ENCODE results near the gene ABHD16A.
"Not testable (repeated sequence)": the region's sequence is repeated elsewhere in the genome, so short reads cannot be mapped to it uniquely, and the experiment has no call there.

ABHD16A gene

GRCh38 chr6:31713991-31714684 lies 11.0 kb upstream of the ABHD16A start:
- no peak for DNase-seq

- no peak for DNase-seq
Measured at GRCh38 chr6:31713465-31713864, 10.3 kb upstream of the ABHD16A start.

- peak; percentile 30 for DNase-seq
Measured at GRCh38 chr6:31712296-31712695, 9.2 kb upstream of the ABHD16A start.

- peak; percentile 71 for DNase-seq
Measured at GRCh38 chr6:31711233-31711632, 8.1 kb upstream of the ABHD16A start.

- no peak for DNase-seq
Measured at GRCh38 chr6:31710523-31711219, 7.5 kb upstream of the ABHD16A start.

GRCh38 chr6:31709157-31709556 lies 6.0 kb upstream of the ABHD16A start:
- not testable (repeated sequence) for DNase-seq

- no peak for DNase-seq
Measured at GRCh38 chr6:31708224-31708623, 5.1 kb upstream of the ABHD16A start.

- DNase-seq = no peak
Measured at GRCh38 chr6:31707701-31708100, 4.6 kb upstream of the ABHD16A start.

GRCh38 chr6:31706599-31706998 lies 3.5 kb upstream of the ABHD16A start, which contains the start of gene LY6G6F:
LY6G6F (plus strand) TSS chr6:31706866; CDS start chr6:31706907, 41 bp downstream.
- no peak for DNase-seq

GRCh38 chr6:31705931-31706330 lies 2.8 kb upstream of the ABHD16A start:
- DNase-seq = no peak

GRCh38 chr6:31702405-31702818 lies 712 bp downstream of the ABHD16A start:
- no peak for DNase-seq

- no peak for DNase-seq
Measured at GRCh38 chr6:31701666-31702404, 1.3 kb downstream of the ABHD16A start.

- no peak for DNase-seq
Measured at GRCh38 chr6:31700740-31701401, 2.3 kb downstream of the ABHD16A start.

- no peak for DNase-seq
Measured at GRCh38 chr6:31697555-31697954, 5.6 kb downstream of the ABHD16A start.

GRCh38 chr6:31693535-31693934 lies 9.6 kb downstream of the ABHD16A start:
- no peak for DNase-seq

GRCh38 chr6:31692886-31693285 lies 10.2 kb downstream of the ABHD16A start:
- DNase-seq = no peak

- DNase-seq = no peak
Measured at GRCh38 chr6:31692353-31692752, 10.8 kb downstream of the ABHD16A start.

GRCh38 chr6:31691564-31692108 lies 11.5 kb downstream of the ABHD16A start:
- DNase-seq = no peak

- no peak for DNase-seq
Measured at GRCh38 chr6:31691078-31691463, 12.1 kb downstream of the ABHD16A start.

GRCh38 chr6:31690231-31691077 lies 12.7 kb downstream of the ABHD16A start:
- no peak for DNase-seq

- DNase-seq = no peak
Measured at GRCh38 chr6:31689249-31690110, 13.6 kb downstream of the ABHD16A start.

Measured in GDM1 (cell line).